NCI-H69 (cell line): Measurements from ENCODE around the gene MESP1.

ENCODE experiments used
- DNase-seq: peaks from one replicate; lab custom pipeline; 2025; lab: John Stamatoyannopoulos, UW

Gene MESP1

GRCh38 chr15:89758981-89759380 is 7.9 kb upstream of the MESP1 start:
- DNase-seq, result no peak

DNA sequence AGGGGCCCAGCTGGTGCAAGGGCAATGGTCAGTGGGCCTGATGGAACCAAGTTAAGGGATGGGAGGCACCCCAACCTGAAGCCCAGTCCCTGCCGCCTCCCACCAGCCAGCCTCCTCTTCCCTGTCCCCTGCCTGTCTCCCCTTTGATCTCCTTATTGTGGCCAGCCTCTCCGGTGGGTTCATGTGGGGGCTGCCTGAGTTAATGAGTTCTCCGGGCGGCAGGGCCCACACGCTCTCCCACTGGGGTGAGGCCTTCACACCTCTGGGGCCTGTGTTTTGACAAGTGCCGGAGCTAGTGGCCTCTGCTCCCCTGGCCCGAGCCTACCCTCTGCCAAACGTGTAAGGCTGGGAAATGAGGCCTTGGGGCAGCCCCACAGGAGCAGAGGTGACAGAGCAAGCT is 7.2 kb upstream of the MESP1 start:
- no peak for DNase-seq

DNA sequence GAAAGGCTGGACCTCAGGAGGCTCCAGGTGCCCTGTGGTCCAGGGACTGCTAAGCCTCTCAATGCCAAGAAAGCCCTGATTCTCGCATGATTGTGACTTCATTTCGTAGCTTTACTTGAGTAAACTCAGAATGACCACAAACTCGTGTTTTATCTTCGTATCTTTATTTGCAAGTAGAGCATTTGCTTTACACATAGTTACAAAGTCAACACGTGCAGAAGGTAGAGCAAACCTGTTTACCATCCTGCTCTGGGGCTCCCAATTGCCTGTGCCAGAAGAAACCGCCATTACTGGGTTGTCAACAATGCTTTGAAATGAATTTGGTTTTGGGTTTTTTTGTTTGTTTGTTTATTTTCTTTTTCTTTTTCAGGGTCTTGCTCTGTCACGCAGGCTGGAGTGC is 5.8 kb upstream of the MESP1 start:
- no peak for DNase-seq

GRCh38 chr15:89755701-89756100 is 4.7 kb upstream of the MESP1 start:
- DNase-seq, result no peak

DNA sequence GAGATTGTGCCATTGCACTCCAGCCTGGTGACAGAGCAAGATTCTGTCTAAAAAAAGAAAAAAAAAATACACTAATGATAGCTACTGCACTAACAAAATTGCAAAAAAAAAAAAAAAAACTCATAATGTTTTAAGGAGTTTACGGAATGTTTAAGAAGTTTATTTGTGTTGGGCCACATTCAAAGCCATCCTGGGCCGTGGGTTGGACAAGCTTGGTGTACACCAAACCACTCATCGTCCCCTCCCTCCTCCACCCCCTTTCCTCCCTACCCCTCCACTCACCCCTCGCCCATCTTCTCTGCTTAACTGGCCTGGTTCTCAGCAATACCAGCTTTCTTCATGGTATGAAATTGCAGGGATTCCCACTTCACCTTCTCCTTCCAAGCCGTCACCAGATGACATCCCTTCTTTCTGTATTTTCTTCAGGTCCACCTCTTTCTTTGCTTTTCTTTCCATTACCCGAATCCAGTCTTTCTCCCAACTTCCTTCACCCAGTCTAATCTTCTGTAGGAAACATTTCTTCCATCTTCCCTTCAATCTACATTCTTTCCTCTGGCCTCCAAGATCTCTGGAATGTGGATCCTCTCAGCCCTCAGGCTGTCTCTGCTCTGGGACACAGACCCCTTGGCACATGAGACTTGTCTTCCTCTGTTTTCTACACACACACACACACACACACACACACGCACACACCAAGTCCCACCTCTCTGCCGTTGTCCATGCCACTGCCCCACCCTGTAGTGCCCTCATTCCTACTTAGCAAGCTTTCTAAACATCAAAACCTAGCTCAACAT is 3.5 kb upstream of the MESP1 start:
- DNase-seq, result no peak

DNA sequence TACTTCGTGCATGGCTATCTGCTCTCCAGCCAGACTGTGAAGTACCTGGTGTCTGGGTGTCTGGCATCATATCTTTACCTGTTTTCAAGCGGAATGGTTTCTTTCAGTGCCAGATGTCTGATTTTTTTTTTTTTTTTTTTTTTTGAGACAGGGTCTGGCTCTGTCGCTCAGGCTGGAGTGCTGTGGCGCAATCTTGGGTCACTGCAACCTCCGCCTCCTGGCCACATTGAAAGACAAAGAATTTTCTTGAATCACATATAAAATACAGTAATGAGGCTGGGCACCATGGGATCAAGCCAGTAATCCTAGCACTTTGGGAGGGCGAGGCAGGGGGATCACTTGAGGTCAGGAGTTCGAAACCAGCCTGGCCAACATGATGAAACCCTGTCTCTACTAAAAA is 2.8 kb upstream of the MESP1 start:
- no peak for DNase-seq

- DNase-seq, result no peak
Measured at GRCh38 chr15:89751748-89752147, 699 bp upstream of the MESP1 start.

DNA sequence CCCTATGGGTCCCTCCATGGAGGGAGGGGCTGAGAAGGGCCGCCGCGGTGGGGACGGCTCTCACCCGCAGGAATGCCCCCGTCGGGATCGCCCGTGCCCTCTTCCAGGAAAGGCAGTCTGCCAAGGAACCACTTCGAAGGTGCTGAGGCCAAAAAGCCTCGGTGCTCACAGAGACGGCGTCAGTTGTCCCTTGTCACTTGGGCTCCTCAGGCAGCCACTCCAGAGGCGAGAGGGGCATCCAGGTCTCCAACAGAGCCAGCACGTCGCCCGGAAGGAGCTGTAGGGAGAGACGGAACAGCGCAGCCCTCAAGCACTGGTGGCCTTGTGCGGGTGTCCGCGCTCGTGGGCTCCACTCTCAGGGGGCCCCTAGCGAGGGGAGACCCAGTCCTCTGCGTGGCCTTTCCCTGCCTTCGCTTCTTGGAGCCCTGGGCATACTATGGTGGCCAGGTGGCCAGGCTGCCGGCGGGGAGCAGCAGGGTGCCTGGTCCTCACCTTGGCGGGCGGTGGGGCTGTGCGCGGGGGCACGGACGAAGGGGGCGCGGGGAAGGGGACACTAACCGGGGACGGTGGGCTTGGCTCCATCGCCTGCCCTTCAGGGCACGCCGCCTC is 994 bp downstream of the MESP1 start:
- DNase-seq, result peak; percentile 46

DNA sequence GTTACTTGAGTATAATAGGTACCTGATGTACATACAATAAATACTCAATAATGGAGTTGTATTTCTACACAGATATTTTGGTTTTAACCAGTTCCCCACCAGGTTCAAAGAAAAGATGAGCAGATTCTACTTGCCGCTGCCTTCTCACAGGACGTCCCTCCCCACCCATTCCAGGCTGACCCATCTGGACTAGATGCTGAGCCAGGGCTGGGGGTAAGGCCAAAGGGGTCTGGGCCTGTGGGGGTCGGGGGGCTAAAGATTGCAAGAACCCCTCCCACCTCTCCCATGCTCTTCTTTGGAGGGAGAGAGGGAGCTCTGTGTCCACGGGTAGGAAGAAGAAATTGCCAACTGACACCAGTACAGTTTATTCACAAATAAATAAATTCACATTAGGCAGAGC is 1.5 kb downstream of the MESP1 start:
- DNase-seq, result no peak

GRCh38 chr15:89749054-89749453 is 2.0 kb downstream of the MESP1 start:
- DNase-seq, result no peak

GRCh38 chr15:89747708-89748682 is 3.1 kb downstream of the MESP1 start:
- DNase-seq, result no peak

GRCh38 chr15:89746386-89746780 is 4.7 kb downstream of the MESP1 start:
- no peak for DNase-seq

- no peak for DNase-seq
Measured at GRCh38 chr15:89745768-89746167, 5.3 kb downstream of the MESP1 start.

DNA sequence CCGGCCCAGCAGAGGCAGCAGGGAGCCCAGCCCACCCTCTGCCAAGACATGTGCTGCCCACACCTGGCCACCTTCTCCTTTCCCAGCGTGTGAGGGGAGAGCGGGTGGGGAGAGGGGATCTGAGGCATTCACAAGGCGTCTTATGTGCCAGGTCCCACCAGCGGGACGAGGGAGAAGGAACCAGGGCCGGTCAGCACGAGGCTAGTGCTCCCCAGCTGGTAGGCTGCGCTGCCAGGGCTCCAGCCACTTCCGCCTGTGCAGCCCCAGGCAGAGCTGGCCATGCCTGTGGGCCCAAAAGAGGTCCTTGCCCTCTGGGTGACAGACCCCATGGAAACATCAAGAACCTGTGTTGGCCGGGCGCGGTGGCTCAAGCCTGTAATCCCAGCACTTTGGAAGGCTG is 5.9 kb downstream of the MESP1 start:
- no peak for DNase-seq

DNA sequence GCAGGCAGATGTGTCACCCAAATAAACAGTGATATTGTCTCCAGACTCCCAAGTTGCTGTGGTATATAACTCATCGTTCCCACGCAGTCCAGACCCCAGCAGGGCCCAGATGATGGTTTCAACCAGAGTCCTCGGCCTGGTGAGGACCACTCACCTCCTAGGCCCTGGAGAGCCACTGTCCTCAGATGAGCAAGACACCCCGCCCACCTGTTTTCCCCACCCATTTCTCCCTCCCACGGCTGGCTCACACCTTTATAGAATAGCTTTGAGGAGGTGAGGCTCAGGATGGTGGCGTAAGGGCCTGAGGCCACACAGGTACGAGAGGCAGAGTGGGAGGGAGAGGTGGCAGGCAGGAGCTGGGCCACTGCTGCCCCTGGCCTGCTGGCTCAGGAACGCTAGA is 7.5 kb downstream of the MESP1 start:
- DNase-seq, result no peak

GRCh38 chr15:89743011-89743410 is 8.0 kb downstream of the MESP1 start:
- no peak for DNase-seq

GRCh38 chr15:89740137-89740536 is 10.9 kb downstream of the MESP1 start:
- DNase-seq, result peak; percentile 67

DNA sequence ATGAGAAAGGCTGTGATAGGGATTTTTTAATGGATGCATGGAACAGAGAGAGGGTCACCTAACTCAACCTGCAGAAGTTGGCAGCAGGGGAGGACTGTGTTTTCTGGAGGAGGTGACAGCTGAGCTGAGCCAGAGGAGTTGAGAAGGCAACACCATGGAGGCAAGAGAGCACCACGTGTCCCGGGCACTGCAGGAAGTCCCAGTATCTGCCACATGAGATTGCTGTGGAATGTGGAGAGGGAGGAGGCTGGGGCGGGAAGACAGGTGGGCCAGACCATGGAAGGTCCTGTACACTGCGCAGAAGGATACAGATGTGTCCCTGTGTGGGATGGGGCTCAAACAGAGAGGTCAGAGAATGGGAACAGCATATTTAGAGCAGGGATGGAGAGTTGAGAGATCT is 15.3 kb downstream of the MESP1 start:
- DNase-seq, result no peak

DNA sequence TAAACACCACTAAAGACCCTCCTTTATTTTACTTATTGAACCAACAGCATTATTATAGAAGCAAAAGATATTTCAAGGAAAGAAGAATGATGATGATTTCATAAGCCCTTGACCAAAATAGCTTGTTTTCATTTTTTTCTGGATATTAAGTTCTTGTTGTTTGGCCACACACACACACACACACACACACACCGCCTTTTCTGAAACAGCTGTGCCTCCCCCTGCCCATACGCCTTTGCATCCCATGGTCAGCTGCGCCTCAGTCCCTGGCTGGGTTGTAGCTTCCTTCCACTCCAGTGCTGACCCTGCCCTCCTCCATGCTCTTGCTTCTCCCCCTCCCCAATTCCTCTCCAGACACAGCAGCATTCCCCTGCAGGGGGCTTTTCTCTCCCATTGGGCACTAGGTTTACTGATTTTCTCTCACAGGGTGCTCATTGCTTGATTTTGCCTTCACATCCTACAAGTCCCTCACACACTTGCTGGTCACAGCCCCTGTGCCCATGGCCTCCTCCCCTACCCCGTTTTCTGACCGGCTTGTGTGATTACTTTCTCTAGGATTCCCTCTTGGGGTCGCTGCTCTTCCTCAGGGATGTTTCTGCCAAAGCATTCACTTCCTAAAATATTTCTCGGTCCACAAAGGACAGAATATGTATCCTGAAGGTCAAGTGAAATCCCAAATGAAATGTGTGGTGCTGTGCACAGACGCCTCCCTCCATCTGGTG is 18.4 kb downstream of the MESP1 start:
- DNase-seq, result no peak

- no peak for DNase-seq
Measured at GRCh38 chr15:89731275-89731674, 19.8 kb downstream of the MESP1 start.

GRCh38 chr15:89728254-89728653 is 22.8 kb downstream of the MESP1 start:
- DNase-seq, result no peak

DNA sequence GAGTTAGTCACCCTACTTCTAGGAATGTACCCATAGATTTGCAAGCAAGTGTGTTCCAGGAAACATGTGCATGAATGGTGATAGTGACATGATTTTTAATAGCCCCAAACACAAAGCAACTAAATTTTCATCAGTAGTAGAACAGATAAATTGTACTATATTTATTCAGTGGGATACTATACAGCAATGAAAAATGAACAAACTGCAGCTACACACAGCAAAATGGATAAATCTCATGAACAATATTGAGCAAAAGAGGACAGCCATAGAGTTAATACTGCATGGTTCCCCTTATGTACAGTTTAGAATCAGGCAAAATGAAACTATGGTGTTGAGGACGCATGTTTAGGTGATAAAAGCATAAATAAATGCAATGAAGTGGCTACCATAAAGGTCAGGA is 26.0 kb downstream of the MESP1 start:
- DNase-seq, result no peak
